NOMO-1 (cell line): ENCODE results near the gene CALN1.
"Not testable (repeated sequence)": the region's sequence is repeated elsewhere in the genome, so short reads cannot be mapped to it uniquely, and the experiment has no call there.

ENCODE experiments used
- DNase-seq, 2 experiments: peaks; one replicate each; lab custom pipeline; 2025; ENCODE audit not compliant: unreplicated experiment in 2 of 2; lab: John Stamatoyannopoulos, UW

Gene CALN1

GRCh38 chr7:71769326-71769725 lies 642.8 kb downstream of the CALN1 start:
- DNase-seq, result no peak

GRCh38 chr7:71768450-71768849 lies 643.7 kb downstream of the CALN1 start:
- no peak for DNase-seq

GRCh38 chr7:71766016-71766415 lies 646.1 kb downstream of the CALN1 start:
- DNase-seq, result no peak

DNA sequence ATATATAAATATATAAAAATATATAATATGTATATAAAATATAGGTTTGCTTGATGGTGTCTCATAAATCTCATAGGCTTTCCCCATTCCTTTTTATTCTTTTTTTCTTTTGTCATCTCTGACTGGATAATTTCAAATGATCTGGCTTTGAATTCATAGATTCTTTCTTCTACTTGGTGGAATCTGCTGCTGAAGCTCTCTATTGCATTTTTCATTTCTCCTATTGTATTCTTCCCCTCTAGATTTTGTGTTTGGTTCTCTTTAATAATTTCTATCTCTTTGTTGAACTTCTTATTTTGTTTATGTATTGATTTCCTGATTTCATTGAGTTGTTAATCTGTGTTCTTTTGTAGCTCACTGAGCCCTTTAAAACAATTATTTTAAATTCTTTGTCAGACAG lies 650.8 kb downstream of the CALN1 start:
- DNase-seq, result no peak

DNA sequence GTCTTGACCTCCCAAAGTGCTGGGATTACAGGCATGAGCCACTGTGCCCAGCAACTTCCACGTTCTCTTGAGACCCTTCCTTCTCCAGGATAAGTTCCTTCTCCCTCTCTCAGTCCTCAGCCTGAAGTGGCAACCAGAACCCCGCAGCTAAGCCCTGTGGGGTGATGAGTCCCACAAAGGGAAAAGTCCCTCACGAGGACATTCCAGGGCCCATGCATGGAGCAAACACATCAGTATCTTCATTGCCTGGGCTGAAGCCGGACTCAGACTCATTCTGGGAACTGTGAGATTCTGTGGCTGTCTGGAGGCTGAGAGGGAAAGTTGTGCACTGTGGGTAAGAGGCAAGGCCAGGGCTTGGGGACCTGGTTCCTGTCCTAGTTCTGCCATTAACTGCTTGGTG lies 657.3 kb downstream of the CALN1 start:
- no peak for DNase-seq

DNA sequence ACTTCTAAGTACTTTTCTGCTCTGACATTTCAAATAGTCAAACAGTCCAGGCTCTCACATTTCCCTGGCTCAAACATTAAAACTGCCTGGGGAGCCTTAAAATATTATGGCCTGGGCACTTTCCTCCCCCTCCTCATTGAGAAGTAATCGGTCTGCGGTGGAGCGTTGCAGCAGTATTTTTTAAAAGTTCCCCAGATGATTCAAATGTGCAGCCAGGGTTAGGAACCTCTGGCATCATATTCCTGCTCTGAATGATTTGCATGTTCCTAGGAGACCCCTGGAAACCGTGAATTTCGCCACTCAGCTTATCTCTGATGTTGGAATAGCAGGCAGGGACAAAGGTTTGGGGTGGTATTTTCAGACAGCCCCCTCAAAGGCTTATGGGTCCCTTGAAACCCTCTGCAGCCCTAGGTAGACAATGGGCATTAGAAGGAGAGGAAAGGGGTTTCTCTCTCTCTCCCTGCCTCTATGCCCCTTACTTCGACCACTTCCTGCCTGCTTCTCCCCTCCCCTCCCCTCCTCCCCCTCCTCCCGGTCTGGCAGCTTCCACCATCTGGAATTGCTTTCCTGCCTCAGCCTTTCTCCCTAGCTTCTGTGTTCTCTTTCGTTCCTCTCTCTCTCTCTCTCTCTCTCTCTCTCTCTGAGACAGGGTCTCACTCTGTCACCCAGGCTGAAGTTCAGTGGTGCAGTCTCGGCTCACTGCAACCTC lies 658.0 kb downstream of the CALN1 start:
- DNase-seq, result no peak

DNA sequence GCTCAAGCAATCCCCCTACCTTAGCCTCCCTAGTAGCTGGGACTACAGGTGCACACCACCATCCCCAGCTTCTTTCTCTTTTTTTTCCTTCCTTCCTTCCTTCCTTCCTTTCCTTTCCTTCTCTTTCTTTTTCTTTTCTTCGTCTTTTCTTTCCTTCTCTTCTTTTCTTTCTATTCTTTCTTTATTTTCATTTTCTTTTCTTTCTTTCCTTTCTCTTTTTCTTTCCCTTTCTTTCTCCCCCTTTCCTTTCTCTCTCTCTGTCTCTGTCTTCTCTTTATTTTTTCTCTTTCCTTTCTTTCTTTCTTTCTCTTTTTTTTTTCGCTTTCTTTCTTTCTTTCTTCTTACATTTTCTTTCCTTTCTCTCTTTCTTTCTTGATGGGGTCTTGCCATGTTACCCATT lies 658.9 kb downstream of the CALN1 start:
- DNase-seq, result no peak

DNA sequence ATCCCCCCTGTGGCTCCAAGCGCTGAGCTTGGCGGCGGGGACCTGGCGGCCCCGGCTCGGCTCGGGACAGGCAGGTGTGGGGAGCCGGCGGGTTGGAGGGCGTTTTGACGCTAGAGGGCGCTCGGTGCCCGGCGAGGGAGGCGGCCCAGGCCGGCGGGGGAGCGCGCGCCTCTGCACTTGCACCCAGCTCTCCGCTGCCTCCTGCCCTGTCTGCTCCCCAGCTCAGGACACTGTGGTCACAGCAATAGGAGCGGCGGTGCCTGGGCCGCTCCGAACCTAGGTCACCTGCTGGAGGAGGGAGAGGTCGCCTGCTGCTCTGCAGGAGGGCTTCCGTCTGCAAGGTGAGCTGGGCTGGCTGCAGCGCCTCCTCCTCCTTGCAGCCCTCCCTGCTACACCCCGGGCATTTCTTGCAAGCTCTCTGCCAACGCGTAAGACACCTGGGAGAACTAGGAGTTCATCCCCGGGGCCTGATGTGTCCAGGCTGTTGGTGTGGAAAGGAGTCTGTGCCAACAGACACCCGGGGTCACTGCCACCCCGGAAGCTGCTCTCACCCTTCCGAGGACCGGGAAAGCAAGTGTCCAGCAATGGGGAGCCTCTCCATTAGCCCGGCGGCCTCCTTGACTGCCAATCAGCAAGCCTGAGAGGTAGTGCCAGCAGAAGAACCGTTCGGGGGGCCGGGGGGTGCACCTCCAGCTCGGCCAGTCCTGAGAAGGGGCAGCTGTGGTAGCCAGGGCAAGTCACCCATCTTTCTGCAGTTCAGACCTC lies 659.8 kb downstream of the CALN1 start:
- peak; percentile 35 to 61 for DNase-seq

- no peak for DNase-seq
Measured at GRCh38 chr7:71750290-71750689, 661.8 kb downstream of the CALN1 start.

GRCh38 chr7:71746006-71746405 lies 666.1 kb downstream of the CALN1 start:
- DNase-seq, result no peak

DNA sequence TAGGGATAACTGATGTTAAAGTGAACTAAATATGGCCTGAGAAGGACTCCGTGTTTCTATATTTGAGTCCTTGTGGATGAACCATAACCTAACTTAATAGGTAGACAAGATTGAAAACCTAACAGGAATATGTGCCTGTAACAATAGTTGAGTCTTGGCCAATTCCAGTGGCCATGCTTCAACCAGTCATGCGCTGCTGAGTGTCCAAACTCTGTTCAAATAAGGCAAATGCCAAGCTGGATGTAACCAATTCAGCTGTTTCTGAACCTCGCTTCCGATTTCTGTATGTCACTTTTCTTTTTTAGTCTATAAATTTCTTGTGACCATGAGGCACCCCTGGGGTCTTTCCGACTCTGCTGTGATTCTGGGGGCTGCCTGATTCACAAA lies 672.0 kb downstream of the CALN1 start:
- no peak for DNase-seq

- DNase-seq, result no peak
Measured at GRCh38 chr7:71739520-71740173, 672.5 kb downstream of the CALN1 start.

DNA sequence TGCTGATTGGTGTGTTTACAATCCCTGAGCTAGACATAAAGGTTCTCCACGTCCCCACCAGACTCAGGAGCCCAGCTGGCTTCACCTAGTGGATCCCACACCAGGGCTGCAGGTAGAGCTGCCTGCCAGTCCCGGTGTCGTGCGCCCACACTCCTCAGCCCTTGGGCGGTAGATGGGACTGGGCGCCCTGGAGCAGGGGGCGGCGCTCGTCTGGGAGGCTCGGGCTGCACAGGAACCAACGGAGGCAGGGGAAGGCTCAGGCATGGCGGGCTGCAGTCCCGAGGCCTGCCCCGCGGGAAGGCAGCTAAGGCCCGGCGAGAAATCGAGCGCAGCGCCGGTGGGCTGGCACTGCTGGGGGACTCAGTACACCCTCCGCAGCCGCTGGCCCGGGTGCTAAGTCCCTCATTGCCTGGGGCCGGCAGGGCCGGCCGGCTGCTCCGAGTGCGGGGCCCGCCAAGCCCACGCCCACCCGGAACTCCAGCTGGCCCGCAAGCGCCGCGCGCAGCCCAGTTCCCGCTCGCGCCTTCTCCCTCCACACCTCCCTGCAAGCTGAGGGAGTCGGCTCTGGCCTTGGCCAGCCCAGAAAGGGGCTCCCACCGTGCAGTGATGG lies 674.1 kb downstream of the CALN1 start:
- DNase-seq, result not testable (repeated sequence)

DNA sequence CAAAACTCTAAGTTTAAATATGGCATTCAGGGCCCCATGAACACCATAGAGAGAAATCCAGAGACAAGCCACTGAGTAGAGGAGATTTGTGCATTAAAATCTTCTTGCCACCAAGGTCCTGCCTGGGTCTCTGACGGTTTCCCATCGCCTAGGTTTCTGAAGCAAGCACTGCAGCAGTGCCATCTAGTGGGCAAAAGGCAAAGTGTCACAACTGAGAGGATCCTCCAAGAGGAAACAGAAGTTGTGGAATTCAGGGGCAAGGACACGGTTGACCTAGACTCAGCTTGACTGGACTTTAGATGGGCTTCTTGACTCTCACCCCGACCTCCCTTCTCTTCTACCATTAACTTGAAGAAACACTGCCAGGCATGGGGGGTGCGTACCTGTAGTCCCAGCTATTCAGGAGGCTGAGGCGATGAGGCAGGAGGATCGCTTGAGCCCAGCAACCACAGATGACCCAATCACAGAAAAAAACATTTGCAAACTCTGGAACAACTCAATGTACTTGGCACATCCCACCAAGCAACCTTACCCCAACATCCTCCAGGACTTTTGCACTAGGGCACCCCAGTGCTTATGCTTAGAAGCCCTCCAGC lies 676.1 kb downstream of the CALN1 start:
- DNase-seq, result peak; percentile 61 to 68

DNA sequence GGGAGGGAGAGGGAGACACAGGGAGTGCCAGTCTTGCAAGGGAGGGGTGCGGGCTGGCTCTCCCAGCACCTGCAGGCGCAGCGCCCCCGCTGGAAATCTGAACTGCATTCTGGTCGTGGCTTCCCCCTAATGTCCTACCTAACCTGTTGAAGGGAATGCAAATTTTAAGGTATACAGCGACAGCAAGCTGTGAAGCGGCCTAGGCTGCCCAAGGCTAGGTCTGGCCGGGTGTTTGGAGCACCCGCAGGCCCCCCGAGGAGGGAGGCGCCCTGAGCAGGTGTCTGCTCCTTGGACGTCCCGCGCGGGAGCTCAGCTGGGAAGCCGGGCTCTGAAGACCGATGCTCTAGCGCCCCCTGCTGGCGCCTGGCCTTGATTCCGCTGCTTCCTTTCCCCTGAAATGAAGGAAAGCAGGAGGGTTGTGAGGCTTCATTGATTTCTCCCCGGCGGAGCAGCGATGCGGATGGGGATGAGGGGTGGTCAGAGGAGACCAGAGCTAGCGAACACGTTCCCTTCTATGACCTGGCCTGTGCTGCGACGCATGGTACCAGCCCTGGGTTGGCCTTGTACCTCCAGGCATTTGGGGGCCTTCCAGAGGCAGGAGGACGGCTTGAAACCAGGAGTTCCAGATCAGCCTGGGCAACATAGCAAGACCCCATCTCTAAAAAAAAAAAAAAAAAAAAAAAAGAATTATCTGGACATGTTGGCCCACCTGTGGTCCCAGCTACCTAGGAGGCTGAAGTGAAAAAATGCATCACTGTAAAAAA lies 678.8 kb downstream of the CALN1 start:
- peak; percentile 70 to 75 for DNase-seq

DNA sequence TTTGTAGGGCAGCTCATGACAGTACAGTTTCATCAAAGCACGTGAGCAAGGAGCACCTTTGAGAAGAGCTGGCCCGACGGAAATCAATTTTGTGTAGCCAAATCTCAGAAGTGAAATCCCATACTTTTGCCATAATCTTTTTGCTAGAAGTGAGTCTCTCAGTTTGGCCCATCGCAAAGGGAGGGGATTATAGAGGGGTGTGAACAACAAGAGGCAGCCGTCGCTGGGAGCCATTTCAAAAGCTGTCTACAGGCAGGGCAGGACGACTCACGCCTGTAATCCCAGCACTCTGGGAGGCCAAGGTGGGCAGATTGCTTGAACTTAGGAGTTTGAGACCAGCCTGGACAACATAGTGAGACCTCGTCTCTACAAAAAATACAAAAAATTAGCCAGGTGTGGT lies 680.4 kb downstream of the CALN1 start:
- no peak for DNase-seq
